ENCODE measurements around the gene KIAA1549.

DNA sequence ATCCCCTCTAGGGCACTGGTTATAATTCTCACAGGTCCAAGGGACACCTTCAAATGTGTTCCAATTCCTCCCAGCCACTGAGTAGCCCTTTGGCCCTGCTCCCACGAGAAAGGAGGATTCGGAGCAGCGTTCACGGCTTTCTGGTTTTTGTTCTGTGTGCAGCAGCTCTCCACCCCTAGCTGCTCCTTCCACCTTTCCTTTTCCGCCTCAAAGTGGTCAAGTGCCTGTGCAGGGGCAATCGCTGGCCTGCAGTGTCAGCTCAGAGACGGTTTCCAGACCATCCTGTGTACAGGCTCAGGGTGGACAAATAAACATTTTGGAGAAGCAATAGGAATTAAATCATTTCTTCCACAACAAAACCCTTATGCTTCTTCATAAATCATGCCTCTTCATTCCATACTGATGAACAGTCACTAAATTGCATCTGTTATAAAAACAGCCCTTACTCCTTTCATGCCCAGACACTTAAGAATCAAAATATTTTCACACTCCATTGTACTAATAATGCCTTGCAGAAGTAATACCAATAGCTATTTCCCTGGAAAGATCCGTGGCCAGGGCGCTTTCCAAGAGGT lies 1.1 kb downstream of the KIAA1549 start:
- TF ChIP-seq CTCF (conservative IDR thresholded peaks at IDR 0.05 in 1 of 2, IDR thresholded peaks at IDR 0.05 in 1 of 2; ENCODE audit: extremely low read depth in 1 of 2, insufficient read depth in 1 of 2, low read depth in 1 of 2, low read length in 2 of 2) (no peak), EZH2 (IDR thresholded peaks at IDR 0.05; ENCODE audit: borderline replicate concordance, low read length) (no peak)
